ENCODE results near the gene LCA5. TPM values are rescaled to one million over a fixed set of nuclear protein-coding genes. Genes with fewer than 3 reads are reported as not detected.

The LCA5 gene
- total RNA-seq, 1 donor from 2014 or later, result 4.4 TPM

- Mint-ChIP-seq H3K4me1 (ENCODE audit: low read depth) (no peaks in the 10 kb centered on the region), H3K27ac (ENCODE audit: unreplicated experiment) (no peak overlapping the region), H3K27me3 (ENCODE audit: low read depth) (peaks cover 11% of the 10 kb centered on the region), H3K4me3 (ENCODE audit: unreplicated experiment) (no peak overlapping the region), H3K36me3 (ENCODE audit: low read depth) (no peaks in the 10 kb centered on the region), H3K9me3 (ENCODE audit: low read depth) (peaks cover 2% of the 10 kb centered on the region)
- no peak for TF ChIP-seq CTCF (IDR thresholded peaks at IDR 0.05)
- DNase-seq (ENCODE audit: low spot score), result no peak
Observed at GRCh38 chr6:79463621-79464050, 73.6 kb downstream of the LCA5 start.

GRCh38 chr6:79461205-79461604 lies 76.0 kb downstream of the LCA5 start:
- Mint-ChIP-seq H3K9me3 (ENCODE audit: low read depth) (peaks cover 5% of the 10 kb centered on the region), H3K27me3 (ENCODE audit: low read depth) (peaks cover 11% of the 10 kb centered on the region), H3K36me3 (ENCODE audit: low read depth) (no peaks in the 10 kb centered on the region), H3K27ac (ENCODE audit: unreplicated experiment) (no peak overlapping the region), H3K4me3 (ENCODE audit: unreplicated experiment) (no peak overlapping the region), H3K4me1 (ENCODE audit: low read depth) (no peaks in the 10 kb centered on the region)
- no peak for TF ChIP-seq CTCF (IDR thresholded peaks at IDR 0.05)
- no peak for DNase-seq (ENCODE audit: low spot score)

- H3K4me3 Mint-ChIP-seq (ENCODE audit: unreplicated experiment), result no peak overlapping the region
- TF ChIP-seq CTCF (IDR thresholded peaks at IDR 0.05), result no peak
- no peaks in the 10 kb centered on the region for H3K36me3 Mint-ChIP-seq (ENCODE audit: low read depth)
- peaks cover 5% of the 10 kb centered on the region for H3K9me3 Mint-ChIP-seq (ENCODE audit: low read depth)
- peaks cover 5% of the 10 kb centered on the region for H3K4me1 Mint-ChIP-seq (ENCODE audit: low read depth)
- no peak overlapping the region for H3K27ac Mint-ChIP-seq (ENCODE audit: unreplicated experiment)
- H3K27me3 Mint-ChIP-seq (ENCODE audit: low read depth), result peaks cover 9% of the 10 kb centered on the region
- DNase-seq (ENCODE audit: low spot score), result no peak
Observed at GRCh38 chr6:79455446-79455845, 81.8 kb downstream of the LCA5 start.

- DNase-seq (ENCODE audit: low spot score), result no peak
Observed at GRCh38 chr6:79453558-79454042, 83.6 kb downstream of the LCA5 start.

GRCh38 chr6:79450984-79451383 lies 86.2 kb downstream of the LCA5 start:
- Mint-ChIP-seq H3K27me3 (ENCODE audit: low read depth) (peaks cover 2% of the 10 kb centered on the region), H3K9me3 (ENCODE audit: low read depth) (peaks cover 1% of the 10 kb centered on the region), H3K4me1 (ENCODE audit: low read depth) (peaks cover 5% of the 10 kb centered on the region), H3K36me3 (ENCODE audit: low read depth) (no peaks in the 10 kb centered on the region), H3K27ac (ENCODE audit: unreplicated experiment) (no peak overlapping the region), H3K4me3 (ENCODE audit: unreplicated experiment) (no peak overlapping the region)
- no peak for DNase-seq (ENCODE audit: low spot score)
- no peak for TF ChIP-seq CTCF (IDR thresholded peaks at IDR 0.05)

More at GRCh38 chr6:79453558-79454042, 83.6 kb downstream of the LCA5 start:
- no peak overlapping the region for H3K27ac Mint-ChIP-seq (ENCODE audit: unreplicated experiment)
- peaks cover 3% of the 10 kb centered on the region for H3K9me3 Mint-ChIP-seq (ENCODE audit: low read depth)
- no peak overlapping the region for H3K4me3 Mint-ChIP-seq (ENCODE audit: unreplicated experiment)
- H3K36me3 Mint-ChIP-seq (ENCODE audit: low read depth), result no peaks in the 10 kb centered on the region
- no peak for TF ChIP-seq CTCF (IDR thresholded peaks at IDR 0.05)
- H3K27me3 Mint-ChIP-seq (ENCODE audit: low read depth), result peaks cover 2% of the 10 kb centered on the region
- peaks cover 5% of the 10 kb centered on the region for H3K4me1 Mint-ChIP-seq (ENCODE audit: low read depth)
